Dendritic cell treated with granulocyte-macrophage colony-stimulating factor and Interleukin-4, amounts not matched to agents 40 ng/mL and 50 ng/mL, for 4 days (primary cell): ENCODE results near the gene PTDSS2.
"Not testable (repeated sequence)": the region's sequence is repeated elsewhere in the genome, so short reads cannot be mapped to it uniquely, and the experiment has no call there.

Source experiments
- H3K27ac Mint-ChIP-seq: one replicate; pipeline ENCODE4 v1.8.0; 2022; ENCODE audit warnings: mild to moderate bottlenecking, mixed read lengths
- H3K27me3 Mint-ChIP-seq: one replicate; pipeline ENCODE4 v1.8.0; 2022; ENCODE audit warnings: mild to moderate bottlenecking, mixed read lengths
- H3K36me3 Mint-ChIP-seq: one replicate; pipeline ENCODE4 v1.8.0; 2022; ENCODE audit warnings: low read depth, mixed read lengths
- H3K4me1 Mint-ChIP-seq: one replicate; pipeline ENCODE4 v1.8.0; 2022; ENCODE audit warnings: low read depth, mixed read lengths
- H3K4me3 Mint-ChIP-seq: one replicate; pipeline ENCODE4 v1.8.0; 2022; ENCODE audit warnings: mild to moderate bottlenecking, moderate library complexity, mixed read lengths
- H3K9me3 Mint-ChIP-seq: one replicate; pipeline ENCODE4 v1.8.0; 2022; ENCODE audit warnings: mixed read lengths
- intact Hi-C: fragments of 100-400 bp; cut with micrococcal nuclease; formaldehyde crosslinking; loops from one replicate; pipeline ENCODE4 v1.15.0; 2022

PTDSS2 gene

GRCh38 chr11:418343-419247, 31.5 kb upstream of the PTDSS2 start:
- H3K27ac Mint-ChIP-seq: peak overlapping the region; percentile 84
- peaks cover 34% of the 10 kb centered on the region for H3K27me3 Mint-ChIP-seq
- H3K4me1 Mint-ChIP-seq: peaks cover 45% of the 10 kb centered on the region
- H3K9me3 Mint-ChIP-seq: no peaks in the 10 kb centered on the region
- H3K4me3 Mint-ChIP-seq: no peak overlapping the region
- intact Hi-C loops: no loop called here
- H3K36me3 Mint-ChIP-seq: peaks cover 6% of the 10 kb centered on the region

DNA sequence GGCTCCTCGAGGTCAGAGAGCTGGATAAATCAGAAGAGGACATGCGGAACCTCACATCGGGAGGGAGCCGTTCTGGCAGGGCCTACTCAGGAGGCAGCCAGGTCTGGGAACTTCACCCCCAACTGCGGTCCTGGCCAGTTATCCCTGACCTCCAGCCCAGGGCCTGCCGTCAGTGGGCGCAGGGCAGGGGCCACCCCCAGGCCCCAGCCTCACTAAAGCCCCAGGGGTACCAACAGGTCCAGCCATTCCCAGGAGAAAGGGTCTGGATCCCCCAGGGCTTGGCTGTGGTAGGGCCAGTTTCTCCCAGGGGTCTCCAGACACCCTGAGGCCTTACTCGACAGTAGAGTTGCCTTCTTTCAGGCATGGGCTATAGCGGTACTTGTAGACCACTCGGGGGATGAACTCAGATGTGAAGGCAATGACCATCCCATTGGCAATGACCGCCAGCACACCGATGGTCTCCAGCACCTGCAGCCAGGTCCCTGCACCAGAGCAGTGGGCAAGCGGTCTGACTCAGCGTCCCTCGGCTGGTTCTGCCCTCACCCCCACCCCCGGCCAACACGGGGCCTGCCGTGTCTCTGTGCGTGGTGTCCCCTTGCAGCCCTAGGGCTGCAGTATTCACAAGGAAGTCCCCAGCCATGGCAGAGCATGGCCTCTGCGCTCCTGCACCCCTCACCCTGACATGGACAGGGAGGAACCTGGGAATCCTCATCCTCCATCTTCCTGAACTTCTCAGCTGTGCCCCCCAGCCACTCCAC, 30.7 kb upstream of the PTDSS2 start:
- intact Hi-C loops: no loop called here
- Mint-ChIP-seq H3K4me1 (peaks cover 39% of the 10 kb centered on the region), H3K27ac (no peak overlapping the region)

DNA sequence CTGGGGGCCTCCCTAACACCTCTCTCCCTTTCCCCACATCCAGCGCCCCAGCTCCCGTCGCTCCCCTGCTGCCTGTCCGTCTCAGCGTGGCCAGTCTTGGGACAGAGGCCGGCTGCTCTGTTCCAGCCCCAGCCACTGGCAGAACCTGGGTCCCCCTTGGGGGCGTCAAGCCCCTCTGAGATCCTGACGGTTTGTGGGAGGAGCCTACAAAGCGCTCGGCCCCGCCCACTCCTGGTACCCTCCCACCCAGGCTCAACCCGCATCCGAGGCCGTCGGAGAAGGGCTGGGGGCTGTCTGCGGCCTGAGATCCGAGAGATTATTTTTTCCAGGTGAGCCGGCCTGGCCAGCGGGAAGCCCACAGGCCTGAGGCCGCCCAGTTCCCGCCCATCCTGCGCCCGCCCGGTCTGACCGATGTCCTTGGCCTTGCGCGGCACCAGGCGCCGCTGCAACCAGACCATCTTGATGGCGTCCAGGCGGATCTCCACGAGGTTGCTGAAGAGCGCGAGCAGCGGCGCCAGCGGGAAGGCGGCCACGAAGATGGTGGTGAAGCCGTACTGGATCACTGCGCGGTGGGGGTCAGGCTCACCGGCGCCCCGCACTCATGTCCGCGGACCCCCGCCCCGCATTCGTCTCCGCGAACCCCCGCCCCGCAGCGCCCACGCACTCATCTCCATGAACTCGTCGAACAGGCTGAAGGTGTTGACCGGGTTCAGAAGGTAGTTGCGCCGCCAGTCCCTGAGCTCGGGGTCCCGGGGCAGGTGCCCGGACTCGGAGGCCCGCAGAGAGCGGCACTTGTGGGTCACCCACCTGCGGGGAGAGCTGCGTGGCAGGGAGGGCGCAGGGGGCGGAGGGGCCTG, 29.8 kb upstream of the PTDSS2 start:
- H3K9me3 Mint-ChIP-seq: no peaks in the 10 kb centered on the region
- H3K36me3 Mint-ChIP-seq: peaks cover 6% of the 10 kb centered on the region
- peaks cover 47% of the 10 kb centered on the region for H3K27me3 Mint-ChIP-seq
- intact Hi-C loops: no loop called here
- no peak overlapping the region for H3K27ac Mint-ChIP-seq
- no peak overlapping the region for H3K4me3 Mint-ChIP-seq
- H3K4me1 Mint-ChIP-seq: peaks cover 30% of the 10 kb centered on the region

More for the DNA sequence above, 30.7 kb upstream of the PTDSS2 start:
- Mint-ChIP-seq H3K4me3 (no peak overlapping the region), H3K36me3 (peaks cover 6% of the 10 kb centered on the region), H3K27me3 (peaks cover 41% of the 10 kb centered on the region), H3K9me3 (no peaks in the 10 kb centered on the region)

DNA sequence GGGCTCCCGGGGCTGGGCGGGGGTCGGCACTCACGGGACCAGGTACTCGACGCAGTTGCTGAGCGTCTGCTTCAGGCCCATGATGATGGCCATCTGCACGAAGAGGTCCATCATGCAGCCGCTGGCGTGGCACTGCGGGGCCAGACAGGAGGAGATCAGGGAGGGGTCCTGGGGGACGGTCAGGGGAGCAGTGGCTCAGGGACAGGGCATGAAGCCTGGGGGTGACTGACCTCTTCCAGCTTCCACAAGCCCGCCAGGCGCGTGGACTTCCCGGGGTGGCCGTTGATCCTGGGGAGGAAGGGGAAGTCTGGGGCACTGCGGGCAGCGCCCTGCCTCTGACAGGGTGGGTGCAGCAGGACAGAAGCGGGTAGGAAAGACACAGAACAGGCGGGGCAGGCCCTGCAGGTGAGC, 29.2 kb upstream of the PTDSS2 start:
- H3K27ac Mint-ChIP-seq: no peak overlapping the region
- H3K27me3 Mint-ChIP-seq: peaks cover 51% of the 10 kb centered on the region
- peaks cover 24% of the 10 kb centered on the region for H3K4me1 Mint-ChIP-seq
- H3K4me3 Mint-ChIP-seq: no peak overlapping the region
- intact Hi-C loops: no loop called here
- no peaks in the 10 kb centered on the region for H3K9me3 Mint-ChIP-seq
- H3K36me3 Mint-ChIP-seq: peaks cover 6% of the 10 kb centered on the region

GRCh38 chr11:422249-422656, 27.8 kb upstream of the PTDSS2 start:
- Mint-ChIP-seq H3K27ac (no peak overlapping the region), H3K9me3 (no peaks in the 10 kb centered on the region), H3K36me3 (no peaks in the 10 kb centered on the region), H3K4me3 (no peak overlapping the region), H3K27me3 (peaks cover 55% of the 10 kb centered on the region), H3K4me1 (peaks cover 18% of the 10 kb centered on the region)
- intact Hi-C loops: no loop called here

GRCh38 chr11:424232-424631, 25.8 kb upstream of the PTDSS2 start:
- no peaks in the 10 kb centered on the region for H3K9me3 Mint-ChIP-seq
- H3K36me3 Mint-ChIP-seq: no peaks in the 10 kb centered on the region
- intact Hi-C loops: no loop called here
- H3K27me3 Mint-ChIP-seq: peaks cover 45% of the 10 kb centered on the region
- H3K27ac Mint-ChIP-seq: no peak overlapping the region
- peaks cover 5% of the 10 kb centered on the region for H3K4me1 Mint-ChIP-seq
- H3K4me3 Mint-ChIP-seq: no peak overlapping the region

- peaks cover 45% of the 10 kb centered on the region for H3K27me3 Mint-ChIP-seq
- H3K27ac Mint-ChIP-seq, H3K4me3 Mint-ChIP-seq, H3K9me3 Mint-ChIP-seq, intact Hi-C loops, H3K36me3 Mint-ChIP-seq, H3K4me1 Mint-ChIP-seq: not testable (repeated sequence)
Observed at GRCh38 chr11:424766-425165, 25.3 kb upstream of the PTDSS2 start.

DNA sequence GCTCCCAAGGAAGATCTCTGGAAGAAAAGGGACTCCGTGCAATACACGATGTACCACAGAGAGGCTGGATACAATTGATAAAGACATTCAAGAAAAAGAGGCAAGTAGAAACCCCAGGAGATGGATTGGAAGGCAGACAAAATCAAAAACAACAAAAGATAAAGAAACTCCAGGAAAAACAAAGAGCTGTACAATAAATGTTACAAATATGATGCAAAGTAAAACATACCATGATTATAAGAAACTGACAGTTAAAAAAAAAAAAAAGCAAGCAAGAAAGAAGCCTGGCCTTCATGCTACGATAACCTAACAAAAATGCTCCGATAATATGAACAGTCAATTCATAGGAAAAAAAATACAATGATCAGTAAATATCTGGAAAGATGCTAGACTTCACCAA, 24.8 kb upstream of the PTDSS2 start:
- Mint-ChIP-seq H3K4me1 (peaks cover 5% of the 10 kb centered on the region), H3K9me3 (no peaks in the 10 kb centered on the region), H3K27me3 (peaks cover 41% of the 10 kb centered on the region), H3K27ac (no peak overlapping the region), H3K36me3 (no peaks in the 10 kb centered on the region), H3K4me3 (no peak overlapping the region)
- intact Hi-C loops: no loop called here

GRCh38 chr11:426851-427250, 23.2 kb upstream of the PTDSS2 start:
- intact Hi-C loops: no loop called here
- H3K27ac Mint-ChIP-seq: no peak overlapping the region
- H3K4me1 Mint-ChIP-seq: no peaks in the 10 kb centered on the region
- no peaks in the 10 kb centered on the region for H3K36me3 Mint-ChIP-seq
- H3K9me3 Mint-ChIP-seq: no peaks in the 10 kb centered on the region
- no peak overlapping the region for H3K4me3 Mint-ChIP-seq
- H3K27me3 Mint-ChIP-seq: peaks cover 36% of the 10 kb centered on the region

DNA sequence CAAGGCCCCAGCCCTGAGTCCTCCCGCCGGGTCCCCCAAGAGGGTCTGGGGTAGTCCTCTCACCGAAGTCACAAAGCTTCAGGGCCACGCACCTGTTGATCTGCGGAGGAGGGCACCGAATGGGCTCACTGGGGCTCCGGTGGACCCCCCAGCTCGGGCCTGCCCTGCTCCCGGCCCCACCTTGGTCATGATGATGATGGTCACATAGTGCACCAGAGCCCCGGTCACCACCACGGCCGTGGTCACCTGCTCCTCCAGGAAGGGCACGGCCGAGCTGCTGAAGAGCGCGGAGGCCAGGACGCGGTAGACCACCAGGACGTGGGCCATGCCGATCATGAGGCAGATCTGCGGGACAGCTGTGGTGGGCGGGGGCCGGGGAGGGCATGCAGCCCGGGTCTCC, 21.8 kb upstream of the PTDSS2 start:
- no peaks in the 10 kb centered on the region for H3K9me3 Mint-ChIP-seq

GRCh38 chr11:429391-429790, 20.7 kb upstream of the PTDSS2 start:
- intact Hi-C loops: no loop called here
- Mint-ChIP-seq H3K36me3 (no peaks in the 10 kb centered on the region), H3K27ac (no peak overlapping the region), H3K4me1 (no peaks in the 10 kb centered on the region), H3K9me3 (no peaks in the 10 kb centered on the region), H3K4me3 (no peak overlapping the region), H3K27me3 (peaks cover 24% of the 10 kb centered on the region)

More for the DNA sequence above, 21.8 kb upstream of the PTDSS2 start:
- Mint-ChIP-seq H3K27me3 (peaks cover 31% of the 10 kb centered on the region), H3K36me3 (no peaks in the 10 kb centered on the region), H3K27ac (no peak overlapping the region), H3K4me3 (no peak overlapping the region), H3K4me1 (no peaks in the 10 kb centered on the region)
- intact Hi-C loops: no loop called here

GRCh38 chr11:429931-430456, 20.1 kb upstream of the PTDSS2 start:
- Mint-ChIP-seq H3K36me3 (no peaks in the 10 kb centered on the region), H3K4me3 (no peak overlapping the region), H3K9me3 (no peaks in the 10 kb centered on the region), H3K4me1 (no peaks in the 10 kb centered on the region), H3K27ac (no peak overlapping the region), H3K27me3 (peaks cover 19% of the 10 kb centered on the region)
- intact Hi-C loops: no loop called here

GRCh38 chr11:431921-432320, 18.2 kb upstream of the PTDSS2 start:
- Mint-ChIP-seq H3K27ac (no peak overlapping the region), H3K9me3 (no peaks in the 10 kb centered on the region), H3K4me3 (no peak overlapping the region), H3K36me3 (no peaks in the 10 kb centered on the region), H3K4me1 (no peaks in the 10 kb centered on the region), H3K27me3 (peaks cover 14% of the 10 kb centered on the region)
- intact Hi-C loops: no loop called here
